IPS-20b (cell line): ENCODE measurements around the gene AATK.

Experiments used
- H3K27ac ChIP-seq: one replicate; pipeline ENCODE4 v1.5.1; 2013; ENCODE audit warnings: low read length
- H3K27me3 ChIP-seq: 2 replicates; pipeline ENCODE4 v1.6.1; 2013; ENCODE audit warnings: mild to moderate bottlenecking, low read length, inconsistent platforms; ENCODE audit not compliant: insufficient read depth
- H3K36me3 ChIP-seq: 2 replicates; pipeline ENCODE4 v1.6.1; 2013; ENCODE audit warnings: low read depth, mild to moderate bottlenecking, inconsistent platforms, low read length, moderate library complexity; ENCODE audit not compliant: insufficient read depth
- H3K4me1 ChIP-seq: 2 replicates; pipeline ENCODE4 v1.6.1; 2013; ENCODE audit warnings: mild to moderate bottlenecking, control low read depth, inconsistent platforms, low read length, moderate library complexity; ENCODE audit not compliant: insufficient read depth
- H3K4me3 ChIP-seq: 2 replicates; pipeline ENCODE4 v1.5.1; 2013; ENCODE audit warnings: mild to moderate bottlenecking, low read length, inconsistent platforms
- H3K9ac ChIP-seq: 2 replicates; pipeline ENCODE4 v1.6.1; 2013; ENCODE audit warnings: low read depth, mild to moderate bottlenecking, inconsistent platforms, low read length, moderate library complexity
- H3K9me3 ChIP-seq: 2 replicates; pipeline ENCODE4 v1.6.1; 2013; ENCODE audit warnings: mild to moderate bottlenecking, low read depth, low read length, inconsistent platforms; ENCODE audit not compliant: insufficient read depth

The AATK gene, protein sequence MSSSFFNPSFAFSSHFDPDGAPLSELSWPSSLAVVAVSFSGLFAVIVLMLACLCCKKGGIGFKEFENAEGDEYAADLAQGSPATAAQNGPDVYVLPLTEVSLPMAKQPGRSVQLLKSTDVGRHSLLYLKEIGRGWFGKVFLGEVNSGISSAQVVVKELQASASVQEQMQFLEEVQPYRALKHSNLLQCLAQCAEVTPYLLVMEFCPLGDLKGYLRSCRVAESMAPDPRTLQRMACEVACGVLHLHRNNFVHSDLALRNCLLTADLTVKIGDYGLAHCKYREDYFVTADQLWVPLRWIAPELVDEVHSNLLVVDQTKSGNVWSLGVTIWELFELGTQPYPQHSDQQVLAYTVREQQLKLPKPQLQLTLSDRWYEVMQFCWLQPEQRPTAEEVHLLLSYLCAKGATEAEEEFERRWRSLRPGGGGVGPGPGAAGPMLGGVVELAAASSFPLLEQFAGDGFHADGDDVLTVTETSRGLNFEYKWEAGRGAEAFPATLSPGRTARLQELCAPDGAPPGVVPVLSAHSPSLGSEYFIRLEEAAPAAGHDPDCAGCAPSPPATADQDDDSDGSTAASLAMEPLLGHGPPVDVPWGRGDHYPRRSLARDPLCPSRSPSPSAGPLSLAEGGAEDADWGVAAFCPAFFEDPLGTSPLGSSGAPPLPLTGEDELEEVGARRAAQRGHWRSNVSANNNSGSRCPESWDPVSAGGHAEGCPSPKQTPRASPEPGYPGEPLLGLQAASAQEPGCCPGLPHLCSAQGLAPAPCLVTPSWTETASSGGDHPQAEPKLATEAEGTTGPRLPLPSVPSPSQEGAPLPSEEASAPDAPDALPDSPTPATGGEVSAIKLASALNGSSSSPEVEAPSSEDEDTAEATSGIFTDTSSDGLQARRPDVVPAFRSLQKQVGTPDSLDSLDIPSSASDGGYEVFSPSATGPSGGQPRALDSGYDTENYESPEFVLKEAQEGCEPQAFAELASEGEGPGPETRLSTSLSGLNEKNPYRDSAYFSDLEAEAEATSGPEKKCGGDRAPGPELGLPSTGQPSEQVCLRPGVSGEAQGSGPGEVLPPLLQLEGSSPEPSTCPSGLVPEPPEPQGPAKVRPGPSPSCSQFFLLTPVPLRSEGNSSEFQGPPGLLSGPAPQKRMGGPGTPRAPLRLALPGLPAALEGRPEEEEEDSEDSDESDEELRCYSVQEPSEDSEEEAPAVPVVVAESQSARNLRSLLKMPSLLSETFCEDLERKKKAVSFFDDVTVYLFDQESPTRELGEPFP (N-terminal part only)

GRCh38 chr17:81166033-81166492, at the start of gene AATK:
Gene AATK (minus strand): TSS chr17:81166221. CDS start chr17:81165992, 229 bp downstream.
- Histone ChIP-seq H3K9me3 (no peaks in the 10 kb centered on the region), H3K4me1 (no peaks in the 10 kb centered on the region), H3K27me3 (peaks cover 19% of the 10 kb centered on the region), H3K4me3 (peak within 1 kb of the TSS; percentile 52; the same call in 1 of the 2 replicates), H3K36me3 (no peaks in the 10 kb centered on the region), H3K9ac (no peak within 1 kb of the TSS), H3K27ac (no peak within 1 kb of the TSS)

DNA sequence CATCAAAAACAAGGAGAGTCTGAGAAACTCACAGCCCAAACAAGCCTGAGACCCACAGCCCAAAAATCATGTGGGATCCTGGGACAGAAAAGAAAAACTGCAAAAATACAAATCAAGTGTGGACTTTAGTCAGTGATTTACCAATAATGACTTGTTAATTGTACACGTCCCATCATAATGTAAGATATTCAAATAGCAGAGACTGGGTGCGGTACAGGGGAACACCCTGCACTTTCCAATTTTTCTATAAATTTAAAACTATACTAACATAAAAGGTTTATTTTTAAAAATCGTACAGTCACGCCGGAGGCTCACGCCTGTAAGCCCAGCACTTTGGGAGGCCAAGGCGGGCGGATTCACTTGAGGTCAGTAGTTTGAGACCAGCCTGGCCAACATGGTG, 48.0 kb upstream of the AATK start:
- no peak overlapping the region for H3K4me3 ChIP-seq
- H3K36me3 ChIP-seq: 0 out of 2 replicates have a peak, but pooled peaks cover 6% of the 10 kb centered on the region
- H3K27ac ChIP-seq: no peak overlapping the region
- no peak overlapping the region for H3K9ac ChIP-seq
- H3K4me1 ChIP-seq: no peaks in the 10 kb centered on the region
- H3K27me3 ChIP-seq: no peaks in the 10 kb centered on the region
- no peaks in the 10 kb centered on the region for H3K9me3 ChIP-seq

GRCh38 chr17:81212365-81212764, 46.3 kb upstream of the AATK start:
- Histone ChIP-seq H3K27ac (no peak overlapping the region), H3K9me3 (no peaks in the 10 kb centered on the region), H3K9ac (no peak overlapping the region), H3K4me3 (no peak overlapping the region), H3K4me1 (no peaks in the 10 kb centered on the region), H3K36me3 (0 out of 2 replicates have a peak, but pooled peaks cover 11% of the 10 kb centered on the region), H3K27me3 (no peaks in the 10 kb centered on the region)

- H3K4me1 ChIP-seq: no peaks in the 10 kb centered on the region
- no peak overlapping the region for H3K4me3 ChIP-seq
- peaks cover 5% of the 10 kb centered on the region; the same call in 1 of the 2 replicates for H3K36me3 ChIP-seq
- H3K27me3 ChIP-seq: no peaks in the 10 kb centered on the region
- no peak overlapping the region for H3K9ac ChIP-seq
- H3K9me3 ChIP-seq: no peaks in the 10 kb centered on the region
- no peak overlapping the region for H3K27ac ChIP-seq
These were observed 44.8 kb upstream of the AATK start for GRCh38 chr17:81210868-81211267.

- Histone ChIP-seq H3K4me1 (no peaks in the 10 kb centered on the region), H3K9me3 (no peaks in the 10 kb centered on the region), H3K9ac (no peak overlapping the region), H3K27me3 (no peaks in the 10 kb centered on the region), H3K27ac (no peak overlapping the region), H3K36me3 (peaks cover 5% of the 10 kb centered on the region; the same call in 1 of the 2 replicates), H3K4me3 (no peak overlapping the region)
These were observed 44.4 kb upstream of the AATK start for GRCh38 chr17:81210466-81210865.

DNA sequence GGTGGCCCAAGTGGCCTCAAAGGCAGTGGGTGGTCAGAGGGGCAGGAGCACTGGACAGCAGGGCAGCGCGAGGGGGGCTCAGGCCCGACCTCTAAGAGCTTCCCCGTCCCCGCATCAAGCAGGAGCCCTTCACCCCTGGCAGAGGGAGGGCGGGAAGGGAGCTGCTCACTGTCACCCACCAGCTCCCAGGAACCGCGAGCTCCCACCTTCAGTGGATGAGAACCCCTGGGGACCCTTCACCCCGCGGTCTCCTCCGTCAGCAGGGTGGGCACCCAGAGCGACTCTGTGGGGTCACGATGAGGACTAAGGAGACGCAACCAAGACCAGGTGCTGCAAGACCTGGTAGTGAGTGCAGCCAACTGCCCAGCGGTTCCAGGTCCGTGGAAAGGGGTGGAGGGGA, 43.1 kb upstream of the AATK start:
- Histone ChIP-seq H3K36me3 (peaks cover 5% of the 10 kb centered on the region; the same call in 1 of the 2 replicates), H3K4me1 (no peaks in the 10 kb centered on the region), H3K4me3 (no peak overlapping the region), H3K27me3 (no peaks in the 10 kb centered on the region), H3K27ac (no peak overlapping the region), H3K9me3 (no peaks in the 10 kb centered on the region), H3K9ac (no peak overlapping the region)

DNA sequence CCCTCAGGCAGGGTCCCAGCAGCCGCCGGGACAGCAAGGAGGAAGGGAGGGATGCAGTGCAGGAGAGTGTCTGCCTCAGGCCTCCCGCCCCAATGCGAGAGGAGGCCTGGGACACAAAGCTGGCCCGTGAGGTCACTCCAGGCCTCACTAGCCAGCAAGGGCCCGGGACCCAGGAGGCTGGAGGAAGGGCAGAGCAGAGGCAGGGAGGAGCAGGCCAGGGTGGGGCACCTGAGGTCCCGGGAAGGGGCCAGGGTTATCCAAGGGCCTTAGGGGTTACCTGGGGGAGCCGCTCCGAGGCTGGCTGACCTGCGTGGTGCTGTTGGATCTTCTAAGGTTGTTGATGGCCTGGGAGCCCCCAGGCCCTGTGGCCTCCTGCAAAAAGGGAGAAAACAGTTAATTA, 42.6 kb upstream of the AATK start:
- Histone ChIP-seq H3K9me3 (no peaks in the 10 kb centered on the region), H3K27ac (no peak overlapping the region), H3K27me3 (no peaks in the 10 kb centered on the region), H3K9ac (no peak overlapping the region), H3K4me3 (no peak overlapping the region), H3K36me3 (peaks cover 5% of the 10 kb centered on the region; the same call in 1 of the 2 replicates), H3K4me1 (no peaks in the 10 kb centered on the region)

GRCh38 chr17:81207610-81208581, 41.9 kb upstream of the AATK start:
- Histone ChIP-seq H3K4me3 (no peak overlapping the region), H3K27ac (no peak overlapping the region), H3K36me3 (peaks cover 5% of the 10 kb centered on the region; the same call in 1 of the 2 replicates), H3K27me3 (no peaks in the 10 kb centered on the region), H3K4me1 (no peaks in the 10 kb centered on the region), H3K9me3 (no peaks in the 10 kb centered on the region), H3K9ac (no peak overlapping the region)

DNA sequence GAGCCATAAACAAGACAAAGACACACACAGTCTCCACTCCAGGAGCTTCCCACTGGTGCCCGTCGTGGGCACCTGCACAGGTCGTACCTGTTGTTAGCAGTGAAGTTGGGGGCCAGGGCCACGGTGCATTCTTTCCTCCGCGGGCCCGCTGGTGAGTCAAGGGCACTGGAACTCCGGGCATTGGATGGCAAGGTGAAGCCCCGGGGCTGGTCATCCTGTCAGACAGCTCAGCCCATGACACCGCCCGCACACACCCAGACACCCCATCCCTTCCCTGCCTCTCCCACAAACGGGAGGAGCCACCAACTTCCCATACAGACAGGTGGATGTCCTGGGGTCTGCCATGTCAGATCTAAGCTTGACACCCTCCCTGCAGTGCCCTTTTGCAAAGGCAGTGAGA, 40.6 kb upstream of the AATK start:
- H3K27me3 ChIP-seq: no peaks in the 10 kb centered on the region
- no peak overlapping the region for H3K27ac ChIP-seq
- no peak overlapping the region for H3K9ac ChIP-seq
- no peak overlapping the region for H3K4me3 ChIP-seq
- H3K4me1 ChIP-seq: no peaks in the 10 kb centered on the region
- no peaks in the 10 kb centered on the region for H3K9me3 ChIP-seq
- peaks cover 5% of the 10 kb centered on the region; the same call in 1 of the 2 replicates for H3K36me3 ChIP-seq

GRCh38 chr17:81206166-81206565, 40.1 kb upstream of the AATK start:
- no peak overlapping the region for H3K27ac ChIP-seq
- H3K9me3 ChIP-seq: no peaks in the 10 kb centered on the region
- H3K27me3 ChIP-seq: no peaks in the 10 kb centered on the region
- H3K9ac ChIP-seq: no peak overlapping the region
- H3K4me3 ChIP-seq: no peak overlapping the region
- H3K4me1 ChIP-seq: no peaks in the 10 kb centered on the region
- H3K36me3 ChIP-seq: peaks cover 9% of the 10 kb centered on the region; the same call in 1 of the 2 replicates
